ENCODE measurements around the gene EPS15. TPM values are rescaled to one million over a fixed set of nuclear protein-coding genes. Genes with fewer than 3 reads are reported as not detected.

Gene EPS15
- total and polyA plus RNA-seq, 2 experiments from 2014 or later = 31.0 to 76.5 TPM

DNA sequence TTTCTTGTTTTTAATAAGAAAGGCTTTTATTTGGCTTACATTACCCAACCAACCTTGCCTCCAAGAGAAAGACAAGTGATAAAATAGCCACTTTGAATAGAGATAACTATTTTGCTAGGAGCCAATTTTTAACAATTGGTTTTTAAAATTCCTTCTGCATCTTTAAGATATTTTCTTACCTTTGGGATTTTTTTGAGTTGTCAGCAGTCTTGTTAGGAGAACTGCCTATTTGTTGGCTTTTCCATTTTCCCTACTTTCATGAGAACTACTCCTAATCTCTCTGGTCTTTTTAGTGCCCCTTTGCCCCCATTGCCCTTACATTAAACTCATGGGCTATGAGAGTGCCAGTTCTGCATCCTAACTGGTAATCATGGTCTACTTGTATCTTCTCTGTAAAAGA is 38.1 kb upstream of the EPS15 start (continued):
- TF ChIP-seq, protein P1, sequence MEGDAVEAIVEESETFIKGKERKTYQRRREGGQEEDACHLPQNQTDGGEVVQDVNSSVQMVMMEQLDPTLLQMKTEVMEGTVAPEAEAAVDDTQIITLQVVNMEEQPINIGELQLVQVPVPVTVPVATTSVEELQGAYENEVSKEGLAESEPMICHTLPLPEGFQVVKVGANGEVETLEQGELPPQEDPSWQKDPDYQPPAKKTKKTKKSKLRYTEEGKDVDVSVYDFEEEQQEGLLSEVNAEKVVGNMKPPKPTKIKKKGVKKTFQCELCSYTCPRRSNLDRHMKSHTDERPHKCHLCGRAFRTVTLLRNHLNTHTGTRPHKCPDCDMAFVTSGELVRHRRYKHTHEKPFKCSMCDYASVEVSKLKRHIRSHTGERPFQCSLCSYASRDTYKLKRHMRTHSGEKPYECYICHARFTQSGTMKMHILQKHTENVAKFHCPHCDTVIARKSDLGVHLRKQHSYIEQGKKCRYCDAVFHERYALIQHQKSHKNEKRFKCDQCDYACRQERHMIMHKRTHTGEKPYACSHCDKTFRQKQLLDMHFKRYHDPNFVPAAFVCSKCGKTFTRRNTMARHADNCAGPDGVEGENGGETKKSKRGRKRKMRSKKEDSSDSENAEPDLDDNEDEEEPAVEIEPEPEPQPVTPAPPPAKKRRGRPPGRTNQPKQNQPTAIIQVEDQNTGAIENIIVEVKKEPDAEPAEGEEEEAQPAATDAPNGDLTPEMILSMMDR (conservative IDR thresholded peaks at IDR 0.05; ENCODE audit: low read depth in 2 of 2) = no peak
- no peak for TF ChIP-seq NANOG (IDR thresholded peaks at IDR 0.05; ENCODE audit: borderline replicate concordance)
- TF ChIP-seq CREB1 (CRISPR knock-in tag; IDR thresholded peaks at IDR 0.05; ENCODE audit: low read depth) = no peak

DNA sequence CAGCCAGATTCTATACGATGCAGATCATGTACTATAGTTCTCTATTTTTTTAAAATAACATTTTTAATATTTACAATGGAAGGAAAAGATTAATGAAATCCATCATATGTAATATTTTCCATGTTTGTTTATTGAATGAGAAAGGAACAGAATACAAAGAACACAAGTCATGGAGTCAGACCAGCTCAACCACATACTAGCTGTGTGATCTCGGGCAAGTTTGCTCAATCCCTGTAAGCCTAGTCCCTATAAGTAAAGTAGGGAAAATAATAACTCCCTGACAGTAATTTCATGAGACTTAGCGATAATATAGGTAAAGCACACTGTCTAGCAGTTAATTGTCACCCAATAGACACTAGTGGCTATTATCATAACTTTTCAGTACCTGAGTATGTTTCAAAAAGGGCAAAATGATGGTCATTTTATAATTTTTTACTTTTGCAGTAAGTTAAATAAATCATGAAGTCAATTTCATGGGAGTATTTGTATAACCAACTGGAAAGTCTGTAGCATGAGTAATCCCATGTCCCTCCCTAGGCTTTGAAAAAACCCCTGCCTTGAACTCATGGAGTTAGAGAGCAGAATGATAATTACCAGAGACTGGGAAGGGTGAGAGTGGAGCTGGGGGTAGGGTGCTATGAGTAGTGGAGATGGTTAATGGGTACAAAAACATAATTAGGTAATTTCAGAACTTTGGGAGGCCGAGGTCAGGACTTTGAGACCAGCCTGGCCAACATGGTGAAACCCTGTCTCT is 37.0 kb upstream of the EPS15 start:
- ATAC-seq (no peak), DNase-seq (ENCODE audit: low spot score) (no peak)
- Histone ChIP-seq H3K27ac (ENCODE audit: low read depth) (no peak overlapping the region), H3K36me3 (ENCODE audit: insufficient read depth) (no peaks in the 10 kb centered on the region), H2AFZ (no peak overlapping the region), H3K4me2 (no peak overlapping the region), H3K79me2 (replicated peaks; ENCODE audit: insufficient read depth) (no peaks in the 10 kb centered on the region), H3K27me3 (ENCODE audit: insufficient read depth) (no peaks in the 10 kb centered on the region), H3K4me3 (no peak overlapping the region), H3K4me1 (ENCODE audit: insufficient read depth) (peaks cover 34% of the 10 kb centered on the region), H4K20me1 (replicated peaks; ENCODE audit: insufficient read depth) (no peaks in the 10 kb centered on the region), H3F3A (replicated peaks; ENCODE audit: low read depth) (no peaks in the 10 kb centered on the region; the same call in 1 of the 2 replicates), H3K9me2 (ENCODE audit: insufficient read depth) (no peaks in the 10 kb centered on the region)
- Mint-ChIP-seq H3K4me3 (no peak overlapping the region), H3K4me1 (peaks cover 22% of the 10 kb centered on the region), H3K9me3 (no peaks in the 10 kb centered on the region), H3K36me3 (ENCODE audit: low read depth) (no peaks in the 10 kb centered on the region), H3K27ac (no peak overlapping the region), H3K27me3 (ENCODE audit: insufficient read depth, low read depth, poor library complexity) (peaks cover 9% of the 10 kb centered on the region)
- TF ChIP-seq ZNF462 (CRISPR knock-in tag; IDR thresholded peaks at IDR 0.05) (no peak), ZNF331 (CRISPR knock-in tag; IDR thresholded peaks at IDR 0.05; ENCODE audit: low read depth) (no peak), REST (IDR thresholded peaks at IDR 0.05; ENCODE audit: unreplicated experiment) (no peak), POLR2AphosphoS5 (IDR thresholded peaks at IDR 0.05; ENCODE audit: low read depth) (no peak), NANOG (IDR thresholded peaks at IDR 0.05; ENCODE audit: borderline replicate concordance) (no peak), EZH2phosphoT487 (IDR thresholded peaks at IDR 0.05; ENCODE audit: unreplicated experiment) (no peak), CREB1 (CRISPR knock-in tag; IDR thresholded peaks at IDR 0.05; ENCODE audit: low read depth) (no peak), JUNB (IDR thresholded peaks at IDR 0.05; ENCODE audit: unreplicated experiment) (no peak)
- TF ChIP-seq, protein P1 (conservative IDR thresholded peaks at IDR 0.05; ENCODE audit: low read depth in 2 of 2) = no peak
